GM12875 (cell line): ENCODE measurements around the gene SNRPF.

Experiments used
- H3K4me3 ChIP-seq: one replicate; pipeline ENCODE4 v1.5.1; 2011; ENCODE audit warnings: low read depth, low read length, control low read depth
- TF ChIP-seq, protein P1 (sequence below): IDR thresholded peaks from 2 replicates; pipeline ENCODE4 v1.5.1; 2011; ENCODE audit warnings: low read depth, mild to moderate bottlenecking, control low read depth, inconsistent platforms, low read length, moderate library complexity, borderline replicate concordance; ENCODE audit not compliant: insufficient read depth

Gene SNRPF

DNA sequence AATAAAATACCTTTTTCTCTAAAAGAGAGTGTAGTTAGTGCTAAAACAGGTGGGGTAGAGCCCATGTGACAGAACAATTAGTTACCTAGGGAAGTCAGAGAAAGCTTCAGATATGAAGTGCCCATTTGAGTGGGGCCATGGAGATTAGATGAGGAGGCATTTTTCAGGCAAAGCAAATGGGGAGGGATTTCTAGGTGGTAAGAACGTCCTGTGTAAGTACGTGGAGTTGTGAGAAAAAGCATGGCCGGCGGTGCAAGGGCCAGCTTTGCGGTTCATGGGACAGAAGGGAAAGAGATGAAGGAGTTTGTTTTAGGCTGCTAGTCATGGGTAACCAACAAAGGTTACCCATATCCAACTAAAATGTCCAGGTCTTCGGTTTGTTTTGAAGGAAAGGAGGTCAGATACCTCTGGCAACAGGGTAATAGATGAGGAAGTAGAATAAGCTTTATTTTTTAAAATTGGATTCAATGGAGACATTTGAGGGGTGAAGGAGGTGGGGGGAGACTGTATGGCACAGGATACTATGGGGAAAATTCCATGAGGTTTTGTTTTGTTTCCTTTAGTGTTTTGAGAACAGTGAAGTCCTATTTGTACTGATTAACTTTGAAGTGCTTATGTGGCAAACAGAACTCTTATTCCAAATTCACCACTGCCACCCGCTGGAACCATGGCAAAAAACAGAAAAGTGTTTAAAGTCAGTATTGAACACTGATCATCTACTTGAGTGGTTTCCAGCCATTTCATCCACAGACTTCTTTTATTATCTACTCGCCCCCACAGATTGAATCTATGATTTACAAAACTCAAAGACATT lies 10.0 kb upstream of the SNRPF start:
- TF ChIP-seq, protein P1, sequence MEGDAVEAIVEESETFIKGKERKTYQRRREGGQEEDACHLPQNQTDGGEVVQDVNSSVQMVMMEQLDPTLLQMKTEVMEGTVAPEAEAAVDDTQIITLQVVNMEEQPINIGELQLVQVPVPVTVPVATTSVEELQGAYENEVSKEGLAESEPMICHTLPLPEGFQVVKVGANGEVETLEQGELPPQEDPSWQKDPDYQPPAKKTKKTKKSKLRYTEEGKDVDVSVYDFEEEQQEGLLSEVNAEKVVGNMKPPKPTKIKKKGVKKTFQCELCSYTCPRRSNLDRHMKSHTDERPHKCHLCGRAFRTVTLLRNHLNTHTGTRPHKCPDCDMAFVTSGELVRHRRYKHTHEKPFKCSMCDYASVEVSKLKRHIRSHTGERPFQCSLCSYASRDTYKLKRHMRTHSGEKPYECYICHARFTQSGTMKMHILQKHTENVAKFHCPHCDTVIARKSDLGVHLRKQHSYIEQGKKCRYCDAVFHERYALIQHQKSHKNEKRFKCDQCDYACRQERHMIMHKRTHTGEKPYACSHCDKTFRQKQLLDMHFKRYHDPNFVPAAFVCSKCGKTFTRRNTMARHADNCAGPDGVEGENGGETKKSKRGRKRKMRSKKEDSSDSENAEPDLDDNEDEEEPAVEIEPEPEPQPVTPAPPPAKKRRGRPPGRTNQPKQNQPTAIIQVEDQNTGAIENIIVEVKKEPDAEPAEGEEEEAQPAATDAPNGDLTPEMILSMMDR: no peak

DNA sequence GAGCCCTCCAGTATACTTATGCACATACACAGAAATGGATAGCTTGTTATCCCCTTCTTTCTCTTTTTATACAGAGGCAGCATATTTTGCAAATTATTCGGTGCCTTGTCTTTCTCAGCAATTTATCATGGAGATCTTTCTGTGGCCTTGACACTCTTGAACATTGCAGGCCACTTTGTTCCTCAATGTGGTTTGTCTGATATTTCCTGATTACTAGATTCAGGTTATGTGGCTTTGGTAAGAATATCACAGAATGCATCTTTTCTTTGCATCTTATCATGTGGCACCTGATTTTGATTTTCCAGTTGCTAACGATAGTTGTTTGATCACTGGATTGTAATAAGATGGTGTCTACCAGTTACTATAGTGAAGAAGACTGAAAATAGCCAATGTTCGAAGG lies 7.1 kb upstream of the SNRPF start:
- no peak overlapping the region for H3K4me3 ChIP-seq
- TF ChIP-seq, protein P1: no peak

More for the DNA sequence above, 10.0 kb upstream of the SNRPF start:
- H3K4me3 ChIP-seq: no peak overlapping the region

DNA sequence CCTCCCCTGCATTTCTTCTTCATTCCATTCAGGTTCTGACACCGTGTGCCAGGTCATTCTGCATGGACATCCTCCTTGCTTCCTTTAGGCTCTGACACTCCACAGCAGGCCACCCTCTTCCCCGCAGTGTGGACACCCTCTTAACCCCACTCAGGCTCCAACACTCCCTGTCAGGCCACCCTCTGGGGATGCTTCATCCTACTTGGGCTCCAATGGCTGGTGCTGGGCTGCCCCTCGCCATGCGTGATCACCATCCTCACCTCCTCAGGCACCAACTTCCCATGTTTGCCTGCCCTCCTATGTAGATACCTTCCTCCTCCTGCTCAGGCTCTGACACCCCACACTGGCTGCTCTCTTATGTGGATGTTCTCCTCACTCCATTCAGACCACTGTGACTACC lies 6.6 kb upstream of the SNRPF start:
- TF ChIP-seq, protein P1: no peak
- H3K4me3 ChIP-seq: no peak overlapping the region

DNA sequence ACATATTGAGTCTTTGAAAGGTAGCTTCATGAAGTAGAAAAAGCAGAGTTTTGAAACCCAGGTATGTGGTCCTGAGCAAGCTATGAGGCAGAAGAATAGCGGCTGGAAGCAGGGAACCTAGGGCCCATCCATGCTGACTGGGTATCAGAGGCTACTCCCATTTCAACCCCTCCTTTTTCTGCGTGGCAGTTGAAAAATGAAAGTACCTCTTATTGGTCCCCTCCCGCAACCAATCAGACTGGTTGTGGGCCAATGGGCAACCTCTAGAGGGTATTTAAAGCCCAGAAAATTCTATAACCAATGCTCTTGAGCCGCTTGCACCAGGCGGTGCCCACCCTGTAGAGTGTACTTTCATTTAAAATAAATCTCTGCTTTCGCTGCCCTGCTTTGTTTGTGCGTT lies 1.6 kb upstream of the SNRPF start:
- no peak overlapping the region for H3K4me3 ChIP-seq
- TF ChIP-seq, protein P1: no peak

DNA sequence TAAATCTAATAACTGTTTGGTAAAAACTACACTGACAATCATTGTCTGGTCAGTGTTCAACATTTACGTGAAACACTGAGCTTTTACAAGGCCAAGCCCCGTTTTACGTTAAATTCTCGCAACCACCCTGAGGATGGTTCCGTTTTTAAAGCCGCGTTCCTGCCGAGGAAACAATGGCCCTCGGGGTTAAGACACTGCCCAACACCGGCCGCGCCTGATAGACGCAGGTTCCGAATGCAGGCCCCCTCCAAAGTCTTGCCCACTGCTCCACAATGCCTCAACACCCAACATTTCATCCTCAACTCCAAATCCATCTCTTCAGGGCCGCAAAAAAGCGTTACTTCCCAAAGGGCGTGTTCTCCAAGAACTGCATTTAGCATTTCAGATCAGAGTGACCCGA lies 953 bp upstream of the SNRPF start:
- no peak overlapping the region for H3K4me3 ChIP-seq
- TF ChIP-seq, protein P1: no peak

DNA sequence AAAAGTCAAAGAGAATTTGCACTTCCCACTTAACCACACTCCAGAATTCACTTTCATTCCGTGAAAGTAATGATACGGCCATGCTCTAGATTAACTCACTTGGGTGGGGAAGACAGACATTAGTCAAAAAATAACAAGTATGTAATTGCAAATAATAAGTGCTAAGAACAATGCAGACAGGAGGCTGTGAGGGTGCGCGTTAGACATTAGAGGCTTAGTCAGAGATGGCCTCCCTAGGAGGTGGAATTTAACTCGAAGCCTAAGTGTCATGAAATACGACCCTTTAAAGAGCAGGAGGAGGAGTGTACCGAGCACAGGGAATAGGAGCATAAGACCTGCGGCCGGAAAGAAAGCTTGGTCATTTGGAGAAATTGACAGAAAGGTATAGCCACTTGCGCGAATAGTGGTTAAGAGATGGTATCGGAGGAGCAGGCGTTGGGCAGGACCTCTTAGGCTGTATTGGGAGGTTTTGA lies 628 bp downstream of the SNRPF start:
- H3K4me3 ChIP-seq: peak overlapping the region; percentile 68
- TF ChIP-seq, protein P1: no peak
